T-helper 1 cell treated with Interleukin-12 subunit alpha and Interleukin-12 subunit beta and Interleukin-4 antibody, amounts not matched to agents 30 μg/mL and 1 μg/mL, for 36 hours (primary cell): ENCODE results near the gene TBC1D8.
"Not testable (repeated sequence)": the region's sequence is repeated elsewhere in the genome, so short reads cannot be mapped to it uniquely, and the experiment has no call there.

Experiments
- H3K27ac Mint-ChIP-seq: one replicate; pipeline ENCODE4 v1.8.0; 2021; ENCODE audit warnings: mild to moderate bottlenecking, mixed read lengths
- H3K27me3 Mint-ChIP-seq: one replicate; pipeline ENCODE4 v1.8.0; 2021; ENCODE audit warnings: low read depth, mixed read lengths
- H3K36me3 Mint-ChIP-seq: one replicate; pipeline ENCODE4 v1.8.0; 2021; ENCODE audit warnings: low read depth, mixed read lengths
- H3K4me1 Mint-ChIP-seq: one replicate; pipeline ENCODE4 v1.8.0; 2021; ENCODE audit warnings: low read depth, mixed read lengths
- H3K4me3 Mint-ChIP-seq: one replicate; pipeline ENCODE4 v1.8.0; 2021; ENCODE audit warnings: mild to moderate bottlenecking, moderate library complexity, mixed read lengths
- H3K9me3 Mint-ChIP-seq: one replicate; pipeline ENCODE4 v1.8.0; 2021; ENCODE audit warnings: mixed read lengths

The TBC1D8 gene

DNA sequence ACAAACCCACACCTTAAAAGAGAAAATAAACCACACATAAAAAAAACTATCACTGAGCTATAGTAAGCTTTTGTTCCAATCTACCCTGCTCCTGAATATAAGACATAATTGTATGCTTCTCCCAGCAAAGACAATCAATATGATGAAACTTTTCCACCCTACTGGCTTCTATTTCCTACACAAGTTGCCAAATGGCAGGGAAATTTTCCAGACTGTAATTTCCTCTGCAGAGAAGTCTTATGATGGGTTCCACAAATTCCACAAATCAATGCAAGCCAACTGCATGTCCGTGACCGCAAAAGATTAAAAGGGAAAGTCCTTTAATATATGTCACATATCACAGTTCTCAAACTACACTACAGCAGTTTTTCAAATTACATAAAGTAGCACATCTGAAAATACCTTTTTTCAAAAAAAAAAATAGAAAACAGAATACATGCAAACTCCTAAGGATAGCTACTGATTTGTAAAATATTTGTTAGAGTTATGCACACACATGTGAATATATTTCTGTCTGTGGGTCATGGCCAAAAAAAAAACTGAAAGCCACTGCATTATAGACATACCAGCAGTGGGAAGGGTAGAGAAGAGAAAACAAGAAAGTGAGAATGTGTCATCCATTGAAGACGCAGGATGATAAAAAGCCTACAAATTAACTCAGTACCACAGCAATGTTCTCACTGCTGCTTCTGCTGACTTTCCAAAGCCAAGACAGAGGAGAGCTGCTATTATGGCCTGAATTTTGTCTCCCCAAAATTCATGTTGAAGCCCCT, 87.6 kb downstream of the TBC1D8 start:
- Mint-ChIP-seq H3K4me3 (no peak overlapping the region), H3K9me3 (no peaks in the 10 kb centered on the region), H3K36me3 (no peaks in the 10 kb centered on the region), H3K27ac (no peak overlapping the region), H3K4me1 (no peaks in the 10 kb centered on the region), H3K27me3 (peaks cover 4% of the 10 kb centered on the region)

DNA sequence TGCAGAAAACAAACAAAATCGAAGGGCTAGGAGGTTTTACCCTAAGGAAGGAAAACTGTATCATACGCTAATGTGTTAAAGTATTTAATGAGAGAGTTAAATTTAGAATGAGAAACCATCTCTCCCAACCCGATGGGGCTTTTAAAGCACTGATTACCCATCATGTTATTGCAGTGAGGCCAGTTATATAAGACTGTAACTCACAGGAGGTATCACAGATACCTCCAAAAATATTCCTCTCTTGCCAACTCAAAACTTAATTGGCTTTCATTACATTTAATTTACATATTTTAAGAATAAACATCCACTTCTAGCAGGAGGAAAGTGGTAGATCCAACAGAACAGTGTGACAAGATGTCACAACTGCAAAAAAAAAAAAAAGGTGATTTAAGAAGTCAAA, 92.8 kb downstream of the TBC1D8 start:
- Mint-ChIP-seq H3K27ac (no peak overlapping the region), H3K27me3 (no peaks in the 10 kb centered on the region), H3K4me1 (no peaks in the 10 kb centered on the region), H3K9me3 (no peaks in the 10 kb centered on the region), H3K4me3 (no peak overlapping the region), H3K36me3 (no peaks in the 10 kb centered on the region)

DNA sequence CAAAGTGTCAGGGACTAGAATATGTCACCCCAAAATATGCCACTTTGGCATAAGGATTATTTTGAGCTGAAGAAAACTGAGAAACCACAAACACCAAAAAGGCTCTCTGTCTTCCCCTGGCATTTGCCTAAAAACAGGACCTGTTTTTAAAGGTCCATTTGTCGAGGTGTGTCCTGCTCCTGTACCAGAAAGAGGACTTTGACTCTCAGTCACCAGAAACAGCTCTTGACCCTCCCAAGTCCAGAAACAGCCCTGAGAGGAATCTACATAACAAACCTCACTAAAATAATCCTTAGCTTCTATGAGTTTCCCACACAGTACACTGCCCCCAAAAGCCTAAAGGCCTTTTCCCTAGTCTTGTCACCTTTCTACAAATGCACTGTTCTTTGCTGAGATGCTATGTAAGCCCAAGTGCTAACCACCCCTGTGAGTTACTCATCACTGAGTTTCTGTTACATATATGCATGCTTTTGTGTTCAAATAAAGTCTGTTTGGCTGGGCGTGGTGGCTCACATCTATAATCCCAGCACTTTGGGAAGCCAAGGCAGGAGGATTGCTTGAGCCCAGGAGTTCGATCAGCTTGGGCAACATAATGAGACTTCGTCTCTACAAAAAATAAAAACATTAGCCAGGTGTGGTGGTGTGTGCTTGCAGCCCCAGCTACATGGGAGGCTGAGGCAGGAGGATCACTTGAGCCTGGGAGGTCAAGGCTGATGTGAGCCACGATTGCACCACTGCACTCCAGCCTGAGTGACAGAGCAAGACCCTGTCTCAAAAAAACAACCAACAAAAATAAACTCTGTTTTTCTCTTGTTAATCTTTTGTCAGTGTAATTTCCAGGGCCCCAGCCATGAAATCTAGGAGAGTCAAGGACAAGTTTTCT, 93.9 kb downstream of the TBC1D8 start:
- Mint-ChIP-seq H3K27me3 (no peaks in the 10 kb centered on the region), H3K4me3 (no peak overlapping the region), H3K27ac (no peak overlapping the region), H3K36me3 (no peaks in the 10 kb centered on the region), H3K9me3 (no peaks in the 10 kb centered on the region), H3K4me1 (no peaks in the 10 kb centered on the region)

DNA sequence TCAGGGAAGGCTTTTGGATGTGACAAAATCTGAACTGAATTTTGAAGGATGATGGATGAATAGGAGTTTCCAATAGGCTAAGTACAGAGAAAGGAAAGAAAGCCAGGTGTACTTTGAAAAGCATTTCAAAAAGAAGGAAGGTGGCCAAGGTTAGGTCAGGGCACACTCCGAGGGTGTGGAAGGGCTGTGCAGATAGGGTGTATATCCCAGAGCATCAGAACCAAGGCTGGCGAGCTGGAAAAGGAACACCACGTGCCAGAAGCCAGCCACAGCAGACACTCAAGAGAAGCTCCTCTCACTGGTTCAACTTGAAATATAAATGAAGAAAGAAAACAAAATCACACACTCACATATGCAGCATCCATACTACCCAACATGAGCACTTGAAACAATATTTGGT, 98.1 kb downstream of the TBC1D8 start:
- no peaks in the 10 kb centered on the region for H3K36me3 Mint-ChIP-seq
- no peak overlapping the region for H3K4me3 Mint-ChIP-seq
- no peaks in the 10 kb centered on the region for H3K4me1 Mint-ChIP-seq
- H3K27ac Mint-ChIP-seq = no peak overlapping the region
- H3K9me3 Mint-ChIP-seq = no peaks in the 10 kb centered on the region
- no peaks in the 10 kb centered on the region for H3K27me3 Mint-ChIP-seq

DNA sequence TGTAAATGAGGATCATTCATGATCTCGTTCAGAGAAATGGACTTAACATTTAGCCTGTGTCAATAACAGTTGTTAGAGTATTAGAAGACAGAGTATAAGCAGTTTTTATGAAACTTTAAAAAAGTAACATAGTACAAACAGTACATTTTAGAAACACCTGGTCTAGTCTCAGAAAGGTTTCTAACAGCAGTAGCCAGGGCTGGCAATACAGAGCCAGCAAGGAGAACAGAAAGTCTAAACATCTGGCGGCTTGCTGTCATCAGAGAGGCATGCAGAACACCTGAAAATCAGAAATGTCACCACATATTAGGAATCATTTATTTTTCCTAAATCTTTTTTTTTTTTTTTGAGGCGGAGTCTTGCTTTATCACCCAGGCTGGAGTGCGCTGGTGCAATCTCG, 99.0 kb downstream of the TBC1D8 start:
- Mint-ChIP-seq H3K27me3 (no peaks in the 10 kb centered on the region), H3K4me1 (no peaks in the 10 kb centered on the region), H3K36me3 (no peaks in the 10 kb centered on the region), H3K9me3 (no peaks in the 10 kb centered on the region), H3K27ac (no peak overlapping the region), H3K4me3 (no peak overlapping the region)

DNA sequence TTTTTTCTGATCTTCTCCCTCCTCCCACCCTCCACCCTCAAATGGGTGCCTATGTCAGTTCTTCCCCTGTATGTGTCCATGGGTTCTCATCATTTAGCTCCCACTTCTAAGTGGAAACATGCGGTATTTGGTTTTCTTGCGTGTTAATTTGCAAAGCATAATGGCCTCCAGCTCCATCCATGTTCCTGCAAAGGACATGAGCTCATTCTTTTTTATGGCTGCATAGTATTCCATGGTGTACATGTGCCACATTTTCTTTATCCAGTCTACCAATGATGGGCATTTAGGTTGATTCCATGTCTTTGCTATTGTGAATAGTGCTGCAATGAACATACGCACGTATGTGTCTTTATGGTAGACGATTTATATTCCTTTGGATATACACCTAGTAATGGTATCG, 100.3 kb downstream of the TBC1D8 start:
- not testable (repeated sequence) for H3K4me1 Mint-ChIP-seq, H3K9me3 Mint-ChIP-seq, H3K4me3 Mint-ChIP-seq, H3K27me3 Mint-ChIP-seq, H3K36me3 Mint-ChIP-seq, H3K27ac Mint-ChIP-seq

DNA sequence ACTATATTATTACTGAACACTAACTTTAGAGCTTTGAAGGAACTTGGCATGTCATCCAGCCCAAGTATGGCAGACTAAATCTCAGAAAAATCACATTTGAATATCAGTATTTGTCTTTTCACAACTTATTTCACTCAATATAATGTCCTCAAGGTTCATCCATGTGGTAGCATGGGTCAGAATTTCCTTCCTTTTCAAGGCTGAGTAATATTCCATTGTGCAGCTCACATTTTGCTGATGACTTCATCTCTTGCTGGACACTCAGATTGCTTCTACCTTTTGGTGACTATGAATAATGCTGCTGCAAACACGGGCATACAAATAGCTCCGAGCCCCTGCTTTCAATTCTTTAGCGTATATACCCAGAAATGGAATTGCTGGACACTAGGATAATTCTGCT, 102.4 kb downstream of the TBC1D8 start:
- Mint-ChIP-seq H3K36me3 (no peaks in the 10 kb centered on the region), H3K27me3 (no peaks in the 10 kb centered on the region), H3K4me3 (no peak overlapping the region), H3K9me3 (no peaks in the 10 kb centered on the region), H3K27ac (no peak overlapping the region), H3K4me1 (no peaks in the 10 kb centered on the region)

DNA sequence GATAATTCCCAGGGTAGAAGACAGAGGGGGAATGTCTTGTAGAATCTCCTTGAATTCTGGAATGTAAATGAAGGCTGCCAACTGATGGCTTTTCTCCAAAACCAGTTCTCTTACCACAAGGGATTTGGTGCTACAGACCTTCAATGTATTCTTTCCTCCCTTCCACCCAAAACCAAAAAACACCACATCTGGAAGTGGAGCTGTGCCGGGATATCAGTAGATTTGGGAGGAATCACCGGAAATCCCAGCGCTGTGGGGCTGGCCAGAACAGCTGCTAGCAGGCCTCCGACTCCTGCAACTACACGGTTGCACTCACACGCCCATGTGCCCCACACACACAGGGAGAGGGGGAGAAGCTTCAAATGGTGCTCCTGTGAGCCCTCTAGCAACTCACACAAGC, 103.4 kb downstream of the TBC1D8 start:
- no peaks in the 10 kb centered on the region for H3K4me1 Mint-ChIP-seq
- H3K4me3 Mint-ChIP-seq = no peak overlapping the region
- H3K36me3 Mint-ChIP-seq = no peaks in the 10 kb centered on the region
- no peak overlapping the region for H3K27ac Mint-ChIP-seq
- no peaks in the 10 kb centered on the region for H3K9me3 Mint-ChIP-seq
- H3K27me3 Mint-ChIP-seq = no peaks in the 10 kb centered on the region

DNA sequence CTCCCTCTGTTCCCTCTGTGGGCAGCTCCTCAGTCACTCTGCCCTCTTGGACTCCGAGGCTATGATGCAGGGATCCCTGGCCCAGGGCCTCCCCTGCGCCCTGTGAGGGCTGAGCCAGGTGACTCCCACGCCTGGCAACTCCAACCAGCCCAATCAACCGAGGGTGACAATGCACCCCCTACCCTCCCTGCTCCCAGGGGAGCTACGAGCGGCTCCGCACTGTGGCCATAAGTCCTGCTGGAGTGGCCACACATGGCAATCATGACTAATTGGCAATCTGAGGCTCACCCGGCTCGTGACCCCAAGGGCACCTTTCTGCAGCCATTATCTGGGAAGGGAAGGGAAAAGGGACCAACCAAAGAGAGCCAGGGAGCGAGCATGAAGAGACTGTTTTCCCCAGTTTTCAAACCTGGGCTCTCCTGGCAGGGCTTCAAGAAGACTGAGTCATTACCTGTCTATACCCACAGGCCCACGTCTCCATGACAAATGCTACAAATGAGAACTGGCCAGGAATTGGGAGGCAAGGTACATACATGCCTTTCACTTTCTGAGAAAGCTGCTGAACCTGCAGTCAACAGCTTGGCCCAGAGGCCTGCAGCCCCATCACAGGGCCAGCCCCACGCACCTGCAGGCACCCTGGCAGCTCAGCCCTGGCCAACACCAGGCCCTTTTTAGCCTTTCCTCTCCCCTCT, 104.0 kb downstream of the TBC1D8 start:
- Mint-ChIP-seq H3K4me3 (no peak overlapping the region), H3K27ac (no peak overlapping the region), H3K36me3 (no peaks in the 10 kb centered on the region), H3K4me1 (no peaks in the 10 kb centered on the region), H3K9me3 (no peaks in the 10 kb centered on the region), H3K27me3 (no peaks in the 10 kb centered on the region)

DNA sequence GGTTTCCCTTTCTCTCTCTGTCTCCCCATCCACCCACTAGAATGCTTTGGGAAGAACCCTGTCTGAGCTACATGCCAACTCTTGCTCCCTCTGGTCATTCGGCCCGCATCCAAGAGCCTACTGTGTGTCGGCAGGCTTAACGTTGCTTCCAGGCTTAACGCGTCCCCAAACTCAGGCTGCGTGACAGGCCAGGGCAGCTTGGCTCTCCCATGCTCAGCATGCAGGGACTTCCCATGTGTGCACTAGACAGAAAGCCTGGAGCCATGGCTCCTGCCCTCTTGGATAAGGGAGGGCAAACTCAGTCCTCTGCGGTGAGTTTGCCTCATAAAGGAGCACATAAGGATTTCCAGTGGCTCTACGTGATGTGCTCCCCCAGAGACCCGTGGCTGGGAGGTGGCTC, 105.9 kb downstream of the TBC1D8 start:
- H3K36me3 Mint-ChIP-seq = no peaks in the 10 kb centered on the region
- H3K27me3 Mint-ChIP-seq = no peaks in the 10 kb centered on the region
- H3K27ac Mint-ChIP-seq = no peak overlapping the region
- no peaks in the 10 kb centered on the region for H3K4me1 Mint-ChIP-seq
- H3K4me3 Mint-ChIP-seq = no peak overlapping the region
- no peaks in the 10 kb centered on the region for H3K9me3 Mint-ChIP-seq

DNA sequence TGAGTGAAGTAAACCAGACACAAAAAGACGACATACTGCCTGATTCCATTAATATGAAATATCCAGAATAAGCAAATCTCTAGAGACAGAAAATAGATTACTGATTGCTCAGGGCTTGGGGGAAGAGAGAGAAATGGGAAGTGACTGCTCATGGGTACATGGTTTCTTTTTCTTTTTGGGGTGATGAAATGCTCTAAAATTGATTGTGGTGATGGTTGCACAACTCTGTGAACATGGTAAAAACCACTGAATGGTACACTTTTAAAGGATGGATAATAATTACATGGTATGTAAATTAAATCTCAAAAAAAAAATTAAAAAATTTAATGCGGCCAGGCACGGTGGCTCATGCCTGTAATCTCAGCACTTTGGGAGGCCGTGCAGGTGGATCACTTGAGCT, 109.8 kb downstream of the TBC1D8 start:
- Mint-ChIP-seq H3K27ac (no peak overlapping the region), H3K9me3 (no peaks in the 10 kb centered on the region), H3K27me3 (no peaks in the 10 kb centered on the region), H3K4me3 (no peak overlapping the region), H3K36me3 (no peaks in the 10 kb centered on the region), H3K4me1 (no peaks in the 10 kb centered on the region)

DNA sequence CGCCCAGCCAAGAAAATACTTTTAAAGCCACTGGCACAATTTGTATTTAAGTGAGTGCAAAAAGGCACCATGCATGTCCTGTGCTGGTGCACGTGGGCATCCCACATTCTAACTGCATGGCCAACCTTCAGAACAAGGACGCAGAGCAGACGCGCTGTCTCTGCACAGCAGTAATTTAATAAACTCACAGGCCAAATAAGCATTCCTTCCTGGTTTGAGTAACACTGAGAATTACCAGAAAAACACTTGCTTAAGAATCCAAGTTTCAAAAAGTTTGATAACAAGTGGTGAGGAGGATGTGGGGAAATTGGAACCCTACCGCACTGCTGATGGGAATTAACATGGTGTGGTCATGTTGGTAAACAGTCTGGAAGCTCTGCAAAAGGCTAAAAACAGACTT, 110.4 kb downstream of the TBC1D8 start:
- no peak overlapping the region for H3K27ac Mint-ChIP-seq
- H3K9me3 Mint-ChIP-seq = no peaks in the 10 kb centered on the region
- no peaks in the 10 kb centered on the region for H3K27me3 Mint-ChIP-seq
- H3K4me1 Mint-ChIP-seq = no peaks in the 10 kb centered on the region
- H3K36me3 Mint-ChIP-seq = no peaks in the 10 kb centered on the region
- no peak overlapping the region for H3K4me3 Mint-ChIP-seq

DNA sequence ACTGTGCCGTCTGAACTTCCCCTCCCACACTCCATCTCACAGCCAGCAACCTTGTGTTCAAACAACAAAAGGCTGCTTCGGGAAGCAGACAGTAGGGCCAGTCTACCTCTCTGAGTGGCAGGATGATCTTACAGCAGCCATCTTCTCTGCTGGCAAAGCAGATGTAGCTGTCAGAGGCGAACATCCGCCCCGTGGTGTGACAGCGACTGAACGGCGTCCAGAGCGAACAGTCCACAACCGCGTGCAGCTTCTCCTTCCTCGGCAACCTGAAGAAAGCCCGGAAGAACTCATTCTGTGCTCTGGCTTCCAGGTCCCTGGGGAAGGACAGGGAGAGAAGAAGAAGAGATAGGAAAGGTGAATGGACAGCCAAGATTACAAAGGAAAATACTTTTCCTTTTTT, 111.1 kb downstream of the TBC1D8 start:
- Mint-ChIP-seq H3K27me3 (no peaks in the 10 kb centered on the region), H3K36me3 (no peaks in the 10 kb centered on the region), H3K27ac (no peak overlapping the region), H3K4me3 (no peak overlapping the region), H3K4me1 (no peaks in the 10 kb centered on the region), H3K9me3 (no peaks in the 10 kb centered on the region)

DNA sequence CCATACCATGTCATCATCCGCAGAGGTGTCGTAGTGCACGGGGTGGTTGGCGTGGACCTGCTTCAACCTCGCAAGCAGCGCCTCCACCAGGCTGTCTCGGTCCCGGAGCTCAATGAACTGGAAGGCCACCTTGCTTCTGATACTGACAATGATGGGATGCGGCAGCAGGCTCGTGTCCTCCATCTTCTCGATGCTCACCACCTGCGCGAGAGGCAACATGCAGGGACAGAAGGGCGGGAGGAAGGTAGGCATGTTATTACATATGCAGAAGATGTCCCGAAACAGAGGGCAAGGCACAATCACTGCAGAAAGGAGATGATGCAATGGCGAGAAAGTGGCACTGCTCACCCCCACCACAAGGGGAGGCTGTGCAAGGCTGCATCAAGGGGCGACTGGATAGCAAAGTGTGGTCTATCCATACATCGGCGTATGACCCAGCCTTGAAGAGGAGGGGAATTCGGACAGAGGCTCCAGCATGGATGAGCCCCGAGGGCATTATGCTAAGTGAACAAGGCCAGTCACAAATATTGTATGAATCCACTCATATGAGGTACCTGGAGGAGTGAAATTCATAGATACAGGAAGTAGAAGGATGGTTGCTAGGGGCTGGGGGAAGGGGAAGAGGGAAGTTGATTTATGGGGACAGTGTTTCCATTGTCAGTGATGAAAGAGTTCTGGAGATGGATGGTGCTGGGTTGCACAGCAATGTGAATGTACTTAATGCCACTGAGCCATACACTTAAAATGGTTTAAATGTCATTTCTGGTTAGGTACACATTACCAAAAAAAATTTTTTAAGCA, 112.5 kb downstream of the TBC1D8 start:
- Mint-ChIP-seq H3K4me3 (no peak overlapping the region), H3K4me1 (no peaks in the 10 kb centered on the region), H3K9me3 (no peaks in the 10 kb centered on the region), H3K36me3 (no peaks in the 10 kb centered on the region), H3K27me3 (no peaks in the 10 kb centered on the region), H3K27ac (no peak overlapping the region)
